ENCODE results near the gene ERFL.
"Not testable (repeated sequence)": the region's sequence is repeated elsewhere in the genome, so short reads cannot be mapped to it uniquely, and the experiment has no call there.

Gene ERFL

DNA sequence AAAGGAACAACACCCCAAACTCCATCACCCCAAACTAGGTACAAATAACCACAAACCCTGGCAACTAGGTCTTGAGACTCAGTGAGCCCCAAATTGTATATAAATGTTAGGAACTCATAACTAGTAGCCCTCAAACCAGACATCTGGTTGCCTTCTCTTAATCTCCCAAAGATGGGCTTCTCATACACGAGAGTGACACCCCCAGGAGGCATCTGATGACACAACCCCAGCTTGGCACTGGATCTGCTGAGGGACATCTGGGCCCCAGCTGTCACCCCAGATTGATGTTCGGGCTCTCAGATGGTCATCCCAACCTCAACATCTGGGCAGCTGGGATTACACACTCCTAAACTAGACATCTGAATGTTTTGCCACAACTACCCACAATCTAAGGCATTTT lies 16.1 kb upstream of the ERFL start:
- in situ Hi-C loops (cut with MboI; ENCODE audit: low sequenced_read_pairs): no loop called here

DNA sequence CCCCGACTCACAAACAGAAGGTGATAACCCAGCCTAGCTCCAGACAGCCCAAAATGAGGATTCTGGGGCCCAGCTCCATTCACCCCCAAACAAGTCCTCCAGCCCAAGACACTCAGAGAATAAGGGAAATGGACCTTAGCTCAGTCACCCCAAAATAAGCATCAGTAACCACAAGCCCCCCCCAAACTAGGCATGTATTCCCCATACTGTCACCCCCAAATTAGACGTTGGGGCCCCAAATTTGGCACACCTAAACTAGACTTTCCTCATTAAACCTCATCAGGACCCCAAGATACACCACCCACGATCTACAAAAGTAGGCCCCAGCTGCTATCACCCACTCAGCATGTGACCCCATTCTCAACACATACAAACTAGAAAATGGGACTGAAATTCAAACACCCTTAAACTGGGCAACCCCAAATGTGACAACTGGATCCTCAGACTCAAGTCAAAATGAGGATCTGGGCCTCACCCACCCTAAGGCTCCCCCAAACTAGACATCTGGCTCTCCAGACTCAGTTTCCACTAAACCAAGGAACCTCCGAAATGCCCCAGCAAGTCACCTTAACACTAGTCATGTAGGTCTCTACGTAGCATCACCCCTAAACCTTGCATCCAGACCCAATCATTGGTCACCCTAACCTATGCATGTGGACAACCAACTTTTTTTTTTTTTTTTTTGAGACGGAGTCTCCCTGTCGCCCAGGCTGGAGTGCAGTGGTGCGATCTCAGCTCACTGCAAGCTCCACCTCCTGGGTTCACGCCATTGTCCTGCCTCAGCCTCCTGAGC lies 13.4 kb upstream of the ERFL start:
- in situ Hi-C loops (cut with MboI; ENCODE audit: low sequenced_read_pairs): no loop called here

GRCh38 chr19:41940731-41941409 lies 12.6 kb upstream of the ERFL start:
- in situ Hi-C loops (cut with MboI; ENCODE audit: low sequenced_read_pairs): no loop called here

GRCh38 chr19:41939861-41940730 lies 11.8 kb upstream of the ERFL start:
- in situ Hi-C loops (cut with MboI; ENCODE audit: low sequenced_read_pairs): no loop called here

GRCh38 chr19:41939209-41939608 lies 11.0 kb upstream of the ERFL start:
- in situ Hi-C loops (cut with MboI; ENCODE audit: low sequenced_read_pairs): not testable (repeated sequence)

- in situ Hi-C loops (cut with MboI; ENCODE audit: low sequenced_read_pairs): no loop called here
These were observed 9.5 kb upstream of the ERFL start for GRCh38 chr19:41937525-41938468.

DNA sequence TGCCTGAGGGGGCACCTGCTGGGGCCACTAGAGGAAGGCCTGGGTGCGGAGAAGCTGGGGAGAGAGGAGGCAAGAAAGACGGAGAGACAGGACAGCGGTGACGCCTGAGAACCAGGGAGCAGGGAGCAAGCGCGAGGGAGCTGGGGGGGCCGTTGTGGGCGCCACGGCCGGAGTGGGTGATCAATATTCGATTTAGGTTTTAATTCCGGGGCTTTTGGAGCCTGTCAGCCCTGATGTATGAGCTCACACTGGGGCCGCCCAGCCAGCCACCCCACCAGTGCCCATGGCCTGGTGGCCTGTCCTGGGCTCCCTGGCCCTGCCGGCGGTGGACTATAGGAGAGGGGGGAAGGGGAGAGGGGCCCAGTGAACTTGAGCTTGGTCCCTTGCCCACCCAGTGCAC lies 8.7 kb upstream of the ERFL start:
- in situ Hi-C loops (cut with MboI; ENCODE audit: low sequenced_read_pairs): no loop called here

DNA sequence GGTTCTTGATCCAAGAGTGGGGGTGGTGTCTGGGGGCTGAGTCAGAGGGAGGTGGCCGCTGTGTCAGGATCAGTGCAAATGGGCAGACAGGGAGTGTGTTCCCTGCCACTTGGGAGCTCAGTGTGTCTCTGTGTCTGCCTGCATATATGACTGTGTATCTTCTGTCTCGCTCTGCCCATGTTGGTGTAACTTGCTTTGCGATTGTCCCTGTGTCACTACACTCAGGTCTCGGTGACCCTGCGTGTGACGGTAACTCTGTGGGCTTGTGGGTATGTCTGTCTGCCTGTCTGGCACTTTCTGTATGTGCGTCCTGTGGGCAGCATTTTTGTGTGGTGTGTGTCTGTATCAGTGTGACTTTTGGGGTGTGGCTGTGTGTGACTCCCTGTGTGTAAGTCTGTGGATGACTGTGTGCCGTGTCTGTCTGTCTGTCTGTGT lies 8.2 kb upstream of the ERFL start:
- in situ Hi-C loops (cut with MboI; ENCODE audit: low sequenced_read_pairs): no loop called here

- in situ Hi-C loops (cut with MboI; ENCODE audit: low sequenced_read_pairs): no loop called here
These were observed 7.6 kb upstream of the ERFL start for GRCh38 chr19:41935760-41936415.

GRCh38 chr19:41934849-41935374 lies 6.7 kb upstream of the ERFL start:
- in situ Hi-C loops (cut with MboI; ENCODE audit: low sequenced_read_pairs): no loop called here

DNA sequence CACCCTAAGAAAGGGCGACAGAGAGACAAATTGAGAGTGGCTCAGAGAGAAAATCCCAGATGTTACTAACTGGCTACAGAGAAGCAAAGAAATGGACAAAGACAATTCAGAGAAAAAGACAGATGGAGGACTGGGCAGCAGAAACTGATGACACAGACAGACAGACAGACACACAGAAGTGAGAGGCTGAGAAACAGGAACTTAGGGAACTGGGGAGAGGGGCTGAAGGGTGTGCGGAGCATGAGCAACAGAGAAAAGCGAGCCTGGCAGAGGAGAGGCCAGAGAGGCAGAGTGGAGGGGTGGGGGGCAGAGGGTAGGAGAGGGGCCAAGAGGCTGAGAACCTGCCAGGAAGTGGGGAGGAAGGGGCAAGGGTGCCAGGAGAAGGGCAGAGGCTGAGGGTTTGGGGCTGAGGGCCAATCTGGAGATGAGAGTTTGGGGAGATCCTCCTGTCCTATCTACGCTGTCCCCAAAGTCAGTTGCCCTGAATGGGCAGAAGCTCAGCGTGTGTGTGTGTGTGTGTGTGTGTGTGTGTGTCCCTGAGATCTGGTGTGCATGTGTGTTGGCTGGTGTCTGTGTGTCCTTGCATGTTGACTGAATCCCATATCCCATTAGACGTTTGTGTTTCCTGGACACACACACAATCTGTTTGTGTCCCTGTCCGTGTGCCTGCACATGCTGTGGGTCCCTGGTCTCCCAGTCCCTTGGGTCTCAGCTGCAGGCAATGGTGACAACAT lies 5.6 kb upstream of the ERFL start:
- in situ Hi-C loops (cut with MboI; ENCODE audit: low sequenced_read_pairs): no loop called here

GRCh38 chr19:41932720-41933332 lies 4.6 kb upstream of the ERFL start:
- in situ Hi-C loops (cut with MboI; ENCODE audit: low sequenced_read_pairs): no loop called here

DNA sequence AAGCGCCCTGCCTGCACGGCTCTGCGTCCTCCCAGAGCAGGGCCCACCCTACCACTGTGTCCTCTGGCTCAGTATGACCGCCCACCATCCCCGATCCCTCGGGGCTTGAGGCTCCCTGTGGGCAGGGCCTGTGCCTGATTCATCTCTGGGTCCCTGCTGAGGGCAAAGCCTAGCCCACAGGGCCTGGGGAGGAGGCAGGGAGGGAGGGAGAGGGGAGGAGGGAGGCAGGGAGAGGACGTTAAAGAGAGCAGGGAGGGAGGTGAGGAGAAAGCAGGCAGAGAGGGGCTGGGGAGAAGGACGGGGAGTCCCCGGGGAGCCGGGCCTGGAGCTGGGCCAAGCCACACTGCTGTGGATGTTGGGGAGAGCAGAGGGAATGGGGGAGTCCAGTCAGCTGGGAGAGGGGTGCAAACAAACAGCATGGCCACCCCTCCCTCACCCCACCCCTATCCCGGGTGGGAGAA lies 4.0 kb upstream of the ERFL start:
- in situ Hi-C loops (cut with MboI; ENCODE audit: low sequenced_read_pairs): no loop called here

- in situ Hi-C loops (cut with MboI; ENCODE audit: low sequenced_read_pairs): no loop called here
These were observed 2.8 kb upstream of the ERFL start for GRCh38 chr19:41930926-41931592.

- in situ Hi-C loops (cut with MboI; ENCODE audit: low sequenced_read_pairs): no loop called here
These were observed 2.1 kb upstream of the ERFL start for GRCh38 chr19:41930322-41930722.

- in situ Hi-C loops (cut with MboI; ENCODE audit: low sequenced_read_pairs): no loop called here
These were observed 1.4 kb upstream of the ERFL start for GRCh38 chr19:41929536-41930071.

DNA sequence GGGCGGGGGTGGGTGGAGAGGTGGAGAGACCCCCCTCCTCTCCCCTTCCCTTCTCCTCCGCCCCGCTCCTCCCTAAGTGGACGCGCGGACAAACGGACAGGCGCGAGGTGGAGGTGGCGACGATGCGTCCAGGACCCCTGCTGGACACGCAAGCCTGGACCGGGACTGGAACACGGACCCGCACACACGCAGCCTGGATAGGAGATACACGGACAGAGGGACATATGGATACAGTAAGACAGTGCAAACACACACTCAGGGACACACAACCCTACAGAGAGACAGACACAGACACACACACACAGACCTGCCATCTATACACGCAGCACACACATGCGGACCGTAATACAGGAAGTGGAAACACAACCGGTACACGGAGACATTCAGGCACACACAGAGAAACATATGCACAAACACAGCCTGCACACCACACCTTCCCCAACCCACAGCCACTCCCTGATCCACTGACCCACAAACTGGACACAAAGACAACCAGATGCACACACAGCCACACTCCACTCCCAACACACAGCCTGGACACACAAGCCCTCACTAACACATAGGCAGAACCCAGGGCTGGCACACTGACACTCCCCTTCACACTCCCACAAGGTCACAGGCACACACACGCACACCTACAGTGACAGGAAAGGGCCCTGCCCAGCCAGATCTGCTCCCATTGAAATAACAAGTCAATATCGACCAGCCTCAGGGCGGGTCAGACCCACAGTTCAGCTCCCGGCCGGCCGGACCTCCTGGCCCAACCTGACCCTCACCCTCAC lies 696 bp upstream of the ERFL start:
- in situ Hi-C loops (cut with MboI; ENCODE audit: low sequenced_read_pairs): no loop called here

Measured in hTERT RPE-1 (cell line).